GM12873 (cell line): ENCODE measurements around the gene LMNTD2.

Experiments used
- TF ChIP-seq, protein P1 (sequence below): IDR thresholded peaks from 2 replicates; pipeline ENCODE4 v1.5.1; 2012; ENCODE audit warnings: low read depth, mild to moderate bottlenecking, moderate library complexity, low read length, control low read depth; ENCODE audit not compliant: insufficient read depth; ENCODE audit errors: missing control alignments

LMNTD2 gene

GRCh38 chr11:532986-533585, 27.5 kb downstream of the LMNTD2 start:
- TF ChIP-seq, protein P1, sequence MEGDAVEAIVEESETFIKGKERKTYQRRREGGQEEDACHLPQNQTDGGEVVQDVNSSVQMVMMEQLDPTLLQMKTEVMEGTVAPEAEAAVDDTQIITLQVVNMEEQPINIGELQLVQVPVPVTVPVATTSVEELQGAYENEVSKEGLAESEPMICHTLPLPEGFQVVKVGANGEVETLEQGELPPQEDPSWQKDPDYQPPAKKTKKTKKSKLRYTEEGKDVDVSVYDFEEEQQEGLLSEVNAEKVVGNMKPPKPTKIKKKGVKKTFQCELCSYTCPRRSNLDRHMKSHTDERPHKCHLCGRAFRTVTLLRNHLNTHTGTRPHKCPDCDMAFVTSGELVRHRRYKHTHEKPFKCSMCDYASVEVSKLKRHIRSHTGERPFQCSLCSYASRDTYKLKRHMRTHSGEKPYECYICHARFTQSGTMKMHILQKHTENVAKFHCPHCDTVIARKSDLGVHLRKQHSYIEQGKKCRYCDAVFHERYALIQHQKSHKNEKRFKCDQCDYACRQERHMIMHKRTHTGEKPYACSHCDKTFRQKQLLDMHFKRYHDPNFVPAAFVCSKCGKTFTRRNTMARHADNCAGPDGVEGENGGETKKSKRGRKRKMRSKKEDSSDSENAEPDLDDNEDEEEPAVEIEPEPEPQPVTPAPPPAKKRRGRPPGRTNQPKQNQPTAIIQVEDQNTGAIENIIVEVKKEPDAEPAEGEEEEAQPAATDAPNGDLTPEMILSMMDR, result no peak

DNA sequence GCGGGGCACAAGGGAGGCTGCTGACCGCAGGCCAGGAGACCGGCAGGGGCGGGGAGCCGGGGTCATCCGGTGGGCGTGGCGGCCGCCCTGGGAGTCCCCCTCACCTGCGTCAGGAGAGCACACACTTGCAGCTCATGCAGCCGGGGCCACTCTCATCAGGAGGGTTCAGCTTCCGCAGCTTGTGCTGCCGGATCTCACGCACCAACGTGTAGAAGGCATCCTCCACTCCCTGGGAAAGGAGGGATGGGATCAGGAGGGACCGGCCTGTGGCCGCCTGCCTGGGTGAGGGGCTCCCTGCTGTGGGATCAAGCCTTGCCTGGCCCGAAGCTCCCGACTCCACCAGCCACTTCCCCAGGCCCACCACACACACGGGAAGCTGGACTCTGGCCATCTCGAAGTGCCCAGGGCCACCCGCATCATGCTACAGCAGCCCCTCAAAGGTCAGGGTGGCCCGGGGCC, 28.0 kb downstream of the LMNTD2 start:
- TF ChIP-seq, protein P1, result no peak

GRCh38 chr11:531919-532526, 28.5 kb downstream of the LMNTD2 start:
- TF ChIP-seq, protein P1, result no peak

DNA sequence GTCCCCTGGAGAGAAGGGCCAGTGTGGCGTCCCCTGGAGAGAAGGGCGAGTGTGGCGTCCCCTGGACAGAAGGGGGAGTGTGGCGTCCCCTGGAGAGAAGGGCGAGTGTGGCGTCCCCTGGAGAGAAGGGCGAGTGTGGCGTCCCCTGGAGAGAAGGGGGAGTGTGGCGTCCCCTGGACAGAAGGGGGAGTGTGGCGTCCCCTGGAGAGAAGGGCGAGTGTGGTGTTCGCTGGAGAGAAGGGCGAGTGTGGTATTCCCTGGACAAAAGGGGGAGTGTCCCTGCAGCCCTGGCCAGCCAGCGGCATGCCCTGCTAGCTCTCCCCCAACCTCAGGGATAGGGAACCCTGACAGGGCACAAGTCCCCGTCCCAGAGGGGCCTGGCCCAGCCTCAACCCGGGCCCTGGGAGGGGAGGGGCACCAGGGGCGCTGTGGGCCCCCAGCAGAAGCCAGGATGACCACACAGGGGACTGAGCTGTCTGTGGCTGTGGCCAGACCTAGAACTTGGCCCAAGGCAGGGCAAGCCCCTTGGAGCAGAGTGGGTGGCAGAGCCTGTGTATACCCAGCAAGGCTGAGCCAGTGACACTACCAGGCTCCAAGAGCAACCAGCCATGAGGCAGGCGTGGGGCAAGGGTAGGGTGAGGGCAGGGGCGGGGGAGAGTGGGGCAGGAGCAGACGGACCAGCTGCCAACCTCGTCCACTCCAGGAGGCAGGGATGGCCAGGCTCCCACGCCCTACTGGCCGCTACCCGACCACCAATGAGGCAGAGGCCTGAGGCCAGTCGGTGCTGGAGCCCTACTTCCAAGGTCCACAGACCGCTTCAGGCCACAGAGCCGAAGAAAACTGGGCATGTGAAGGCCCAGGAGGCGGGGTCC, 29.3 kb downstream of the LMNTD2 start:
- TF ChIP-seq, protein P1, result no peak

DNA sequence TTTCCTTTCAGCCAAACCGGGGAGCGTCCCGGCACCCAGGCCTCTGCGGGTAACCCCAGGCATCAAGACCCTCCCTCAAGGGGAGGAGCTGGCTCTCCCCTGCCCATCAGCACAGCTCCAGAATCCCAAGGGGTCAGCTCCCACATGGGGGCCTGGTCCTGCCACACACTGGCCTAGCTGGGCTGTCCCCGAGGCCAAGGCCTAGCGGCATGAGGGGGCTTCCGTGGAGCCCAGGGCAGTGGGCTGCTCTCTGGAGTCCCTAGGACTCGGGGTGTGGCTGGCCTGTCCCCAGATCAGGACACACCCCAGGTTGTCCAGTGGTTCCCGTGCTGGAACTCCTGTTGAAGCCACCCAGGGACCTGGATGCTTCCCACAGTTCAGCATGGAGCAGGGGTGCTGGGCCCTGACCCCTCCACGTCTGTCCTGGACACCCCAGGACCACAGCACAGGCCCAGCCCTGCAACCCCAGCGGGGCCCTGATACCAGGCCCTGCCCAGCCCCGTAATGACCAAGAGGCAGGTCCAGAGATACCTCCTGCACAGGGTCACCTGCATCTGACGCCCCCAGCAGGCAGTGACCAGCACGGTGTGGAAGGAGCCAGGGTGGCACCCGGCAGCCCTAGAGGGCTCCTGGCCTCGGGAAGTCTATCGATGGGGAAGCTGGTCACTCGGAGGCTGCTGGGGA, 30.7 kb downstream of the LMNTD2 start:
- TF ChIP-seq, protein P1, result no peak

DNA sequence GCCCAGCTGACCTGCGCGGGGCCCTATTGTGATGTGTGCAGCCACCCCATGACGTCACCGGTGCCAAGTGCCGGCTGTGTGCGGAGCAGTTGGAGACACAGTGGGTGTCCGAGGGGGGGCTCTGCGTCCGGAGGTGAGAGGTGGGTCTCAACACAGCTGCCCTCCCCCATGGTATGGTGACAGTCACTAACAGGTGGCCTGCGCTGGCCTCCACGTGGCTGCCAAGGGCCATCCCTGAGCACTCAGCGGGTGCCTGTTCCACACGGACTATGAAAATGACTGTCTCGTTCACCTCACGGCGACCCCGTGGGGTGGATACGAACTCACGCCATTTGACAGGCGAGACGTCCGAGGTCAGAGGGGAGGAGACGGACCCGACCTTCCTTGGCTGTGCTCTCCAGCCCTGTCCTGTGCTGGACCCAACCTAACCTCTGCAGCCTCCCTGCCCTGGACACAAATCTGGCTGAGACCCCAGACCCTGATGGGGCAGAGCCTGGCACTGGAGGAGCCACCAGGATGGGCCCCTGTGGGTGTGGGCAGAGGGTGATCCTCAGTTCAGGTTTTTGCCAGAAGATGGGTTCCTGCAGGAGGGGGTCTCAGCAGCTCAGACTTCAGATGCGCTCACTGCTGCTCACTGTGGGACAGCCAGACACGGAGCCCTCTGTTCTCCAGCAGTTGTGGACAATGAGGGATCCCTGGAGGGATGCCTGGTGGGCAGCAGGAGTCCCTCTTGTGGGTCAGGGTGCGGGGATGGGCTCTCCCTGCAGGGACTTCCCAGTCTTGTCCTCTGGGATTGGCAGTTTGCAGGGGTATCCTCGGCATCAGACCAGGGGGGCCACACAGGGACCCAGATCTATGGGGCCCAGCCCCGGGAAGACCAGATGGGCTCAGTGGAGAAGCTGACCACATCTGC, 31.5 kb downstream of the LMNTD2 start:
- TF ChIP-seq, protein P1, result no peak
